IMR-90 (cell line): ENCODE data around the gene LSM14A. TPM values are rescaled to one million over a fixed set of nuclear protein-coding genes. Genes with fewer than 3 reads are reported as not detected.

Source experiments
- ATAC-seq: fragments of 200-7000 bp; cut with Tn5 transposase; 2 replicates; pipeline ENCODE4 v1.9.1; 2020; ENCODE audit warnings: low read depth, mild to moderate bottlenecking, moderate library complexity
- BruUV-seq: library from RNA; stranded (reverse); fragments of 400-500 nt; replicated peaks from 2 replicates; lab custom pipeline; 2021; lab: Mats Ljungman, UMichigan
- CTCF ChIA-PET: fragments of 300-600 bp; formaldehyde crosslinking; extraction: SDS; loops from one replicate; lab custom pipeline; 2021; ENCODE audit warnings: antibody characterized with exemption; lab: Yijun Ruan, JAX
- POLR2A ChIA-PET: fragments of 300-600 bp; sonication (Branson Sonifier 250); formaldehyde crosslinking; loops from one replicate; lab custom pipeline; 2022; ENCODE audit warnings: antibody characterized with exemption; ENCODE audit not compliant: unreplicated experiment; lab: Charles Lee
- DNase-seq: peaks from one replicate; pipeline ENCODE4 v3.0.0; 2013
- H2AFZ ChIP-seq: replicated peaks from 2 replicates; pipeline ENCODE3; 2013; ENCODE audit warnings: low read length, mild to moderate bottlenecking; ENCODE audit not compliant: poor library complexity
- H2AK5ac ChIP-seq: 2 replicates; pipeline ENCODE4 v1.6.1; 2013; ENCODE audit warnings: low read depth, low read length, inconsistent platforms
- H2AK9ac ChIP-seq: replicated peaks from 2 replicates; pipeline ENCODE3; 2013; ENCODE audit warnings: mild to moderate bottlenecking, low read depth, low read length, moderate library complexity; ENCODE audit not compliant: poor library complexity
- H2BK120ac ChIP-seq: 2 replicates; pipeline ENCODE4 v1.6.1; 2013; ENCODE audit warnings: low read depth, low read length, inconsistent platforms
- H2BK15ac ChIP-seq: 3 replicates; pipeline ENCODE4 v1.6.1; 2013; ENCODE audit warnings: low read depth, low read length, inconsistent platforms
- H2BK20ac ChIP-seq: 2 replicates; pipeline ENCODE4 v1.6.1; 2013; ENCODE audit warnings: low read depth, mild to moderate bottlenecking, inconsistent platforms, low read length, moderate library complexity
- H2BK5ac ChIP-seq: 2 replicates; pipeline ENCODE4 v1.6.1; 2013; ENCODE audit warnings: mild to moderate bottlenecking, low read depth, low read length, inconsistent platforms; ENCODE audit not compliant: poor library complexity, severe bottlenecking
- H3K14ac ChIP-seq: replicated peaks from 2 replicates; pipeline ENCODE4 v1.6.1; 2013; ENCODE audit warnings: low read depth, low read length, inconsistent platforms
- H3K18ac ChIP-seq: 2 replicates; pipeline ENCODE4 v1.6.1; 2013; ENCODE audit warnings: low read depth, low read length, control low read depth
- H3K23ac ChIP-seq: 2 replicates; pipeline ENCODE4 v1.6.1; 2013; ENCODE audit warnings: low read depth, low read length, inconsistent platforms
- H3K27ac ChIP-seq: 2 replicates; pipeline ENCODE4 v1.5.1; 2013; ENCODE audit warnings: mild to moderate bottlenecking, control low read depth, low read length; ENCODE audit not compliant: insufficient read depth
- H3K27me3 ChIP-seq: 2 replicates; pipeline ENCODE4 v1.6.1; 2013; ENCODE audit warnings: low read length; ENCODE audit not compliant: control insufficient read depth, insufficient read depth
- H3K36me3 ChIP-seq: 2 replicates; pipeline ENCODE4 v1.6.1; 2013; ENCODE audit warnings: low read length, mixed read lengths; ENCODE audit not compliant: control insufficient read depth, insufficient read depth
- H3K4ac ChIP-seq: 2 replicates; pipeline ENCODE4 v1.6.1; 2013; ENCODE audit warnings: low read depth, low read length, inconsistent platforms
- H3K4me1 ChIP-seq: 2 replicates; pipeline ENCODE4 v1.6.1; 2013; ENCODE audit warnings: low read length, mixed read lengths; ENCODE audit not compliant: control insufficient read depth, insufficient read depth
- H3K4me2 ChIP-seq: 2 replicates; pipeline ENCODE4 v1.6.1; 2013; ENCODE audit warnings: low read depth, mild to moderate bottlenecking, control low read depth, low read length, moderate library complexity
- H3K4me3 ChIP-seq: 2 replicates; pipeline ENCODE4 v1.5.1; 2013; ENCODE audit warnings: low read depth, mild to moderate bottlenecking, control low read depth, low read length, moderate library complexity; ENCODE audit not compliant: insufficient read depth
- H3K56ac ChIP-seq: 2 replicates; pipeline ENCODE4 v1.6.1; 2013; ENCODE audit warnings: low read length, inconsistent platforms; ENCODE audit not compliant: insufficient read depth; ENCODE audit errors: extremely low read depth
- H3K79me1 ChIP-seq, 2 experiments: 2 replicates each; pipeline ENCODE4 v1.6.1; 2013; ENCODE audit warnings: low read length in 2 of 2, inconsistent platforms in 1 of 2, low read depth in 1 of 2
- H3K9ac ChIP-seq: 2 replicates; pipeline ENCODE4 v1.6.1; 2013; ENCODE audit warnings: low read depth, low read length, control low read depth
- H3K9me1 ChIP-seq: 2 replicates; pipeline ENCODE4 v1.6.1; 2013; ENCODE audit warnings: low read length, inconsistent platforms; ENCODE audit not compliant: insufficient read depth
- H3K9me3 ChIP-seq: 2 replicates; pipeline ENCODE4 v1.6.1; 2013; ENCODE audit warnings: low read length; ENCODE audit not compliant: control insufficient read depth, insufficient read depth
- H4K20me1 ChIP-seq: 2 replicates; pipeline ENCODE4 v1.6.1; 2013; ENCODE audit warnings: low read length, inconsistent platforms; ENCODE audit not compliant: insufficient read depth
- H4K5ac ChIP-seq: 2 replicates; pipeline ENCODE4 v1.6.1; 2013; ENCODE audit warnings: mild to moderate bottlenecking, low read depth, low read length, control low read depth
- H4K8ac ChIP-seq, 2 experiments: 2 replicates each; pipeline ENCODE4 v1.6.1; 2013; ENCODE audit warnings: low read depth in 2 of 2, low read length in 2 of 2, control low read depth in 1 of 2, inconsistent platforms in 1 of 2
- H4K91ac ChIP-seq: 2 replicates; pipeline ENCODE4 v1.6.1; 2013; ENCODE audit warnings: low read depth, low read length, inconsistent platforms; ENCODE audit not compliant: insufficient read depth
- BHLHE40 ChIP-seq: fragments of 150-350 bp; IDR thresholded peaks from 2 replicates; pipeline ENCODE4 v1.6.1; 2016; ENCODE audit warnings: mild to moderate bottlenecking, low read depth, low read length
- CHD1 ChIP-seq: IDR thresholded peaks from 2 replicates; pipeline ENCODE4 v1.6.1; 2012; ENCODE audit warnings: low read depth, low read length, improper control_type of control experiment
- FOS ChIP-seq: fragments of 150-350 bp; IDR thresholded peaks from 2 replicates; pipeline ENCODE4 v1.6.1; 2016; ENCODE audit warnings: low read depth, low read length
- MAFK ChIP-seq: IDR thresholded peaks from 2 replicates; pipeline ENCODE4 v1.6.1; 2012; ENCODE audit warnings: low read depth, low read length, improper control_type of control experiment
- MAZ ChIP-seq: IDR thresholded peaks from 2 replicates; pipeline ENCODE4 v1.6.1; 2012; ENCODE audit warnings: low read depth, mild to moderate bottlenecking, low read length, improper control_type of control experiment, moderate library complexity, borderline replicate concordance
- MXI1 ChIP-seq: IDR thresholded peaks from 2 replicates; pipeline ENCODE4 v1.6.1; 2012; ENCODE audit warnings: low read depth, mild to moderate bottlenecking, low read length, moderate library complexity, borderline replicate concordance
- NFE2L2 ChIP-seq: fragments of 150-350 bp; IDR thresholded peaks from 2 replicates; pipeline ENCODE4 v1.6.1; 2016; ENCODE audit warnings: low read depth, mild to moderate bottlenecking, low read length
- RAD21 ChIP-seq: IDR thresholded peaks from 2 replicates; pipeline ENCODE4 v1.6.1; 2012; ENCODE audit warnings: low read length, improper control_type of control experiment
- RCOR1 ChIP-seq: IDR thresholded peaks from 2 replicates; pipeline ENCODE4 v1.6.1; 2012; ENCODE audit warnings: mild to moderate bottlenecking, low read length, improper control_type of control experiment; ENCODE audit not compliant: insufficient replicate concordance
- SMC3 ChIP-seq: fragments of 150-350 bp; IDR thresholded peaks from 2 replicates; pipeline ENCODE4 v1.6.1; 2016; ENCODE audit warnings: low read depth, mild to moderate bottlenecking, antibody characterized with exemption, low read length, moderate library complexity
- WGBS, 2 experiments: methylation state at CpG; one replicate each; pipeline versions ENCODE4 v1.1.5 to v1.1.7; 2013; ENCODE audit warnings: missing lambda C conversion rate in 2 of 2; ENCODE audit not compliant: insufficient read length in 1 of 2; ENCODE audit errors: extremely low coverage in 2 of 2; 5-methylcytosine and 5-hydroxymethylcytosine counted together
- dilution Hi-C: fragments of 300-500 bp; cut with HindIII; formaldehyde crosslinking; loops from one replicate; pipeline ENCODE4 v1.14.3; 2018; ENCODE audit warnings: low sequenced_read_pairs; ENCODE audit not compliant: unreplicated experiment
- in situ Hi-C: fragments of 300-500 bp; cut with MboI; formaldehyde crosslinking; loops from 3 replicates; pipeline ENCODE4 v1.14.3; 2019; ENCODE audit warnings: low sequenced_read_pairs, inconsistent platforms, mixed read lengths
- intact Hi-C: fragments of 100-400 bp; cut with micrococcal nuclease; formaldehyde crosslinking; loops from 2 replicates; pipeline ENCODE4 v1.10.0; 2022
- polyA plus RNA-seq, 3 experiments: library from polyadenylated mRNA; depleted of rRNA; stranded (reverse); fragments of >200 nt; gene quantifications; 2 replicates each; pipeline ENCODE4 v1.2.3, GENCODE V29; 2012; ENCODE audit warnings: low replicate concordance in 1 of 3
- total RNA-seq: library from RNA; depleted of rRNA; stranded (reverse); fragments of >200 nt; gene quantifications from 2 replicates; pipeline ENCODE4 v1.2.3, GENCODE V29; 2012
- TF ChIP-seq, protein P1 (sequence below): conservative IDR thresholded peaks from 2 replicates; pipeline ENCODE4 v1.5.1; 2012; ENCODE audit warnings: mild to moderate bottlenecking, low read depth, low read length, improper control_type of control experiment
- TF ChIP-seq, protein P2 (sequence below): fragments of 150-350 bp; IDR thresholded peaks from 2 replicates; pipeline ENCODE4 v1.6.1; 2016; ENCODE audit warnings: low read depth, mild to moderate bottlenecking, low read length, moderate library complexity, borderline replicate concordance
- TF ChIP-seq, protein P3 (sequence below): fragments of 150-350 bp; IDR thresholded peaks from 2 replicates; pipeline ENCODE4 v1.6.1; 2017; ENCODE audit warnings: mild to moderate bottlenecking, antibody characterized with exemption, low read length, low read depth

LSM14A gene
- total and polyA plus RNA-seq, 2 of the 4 experiments (the other 2 are of a cell fraction) = 44.3 to 54.8 TPM

DNA sequence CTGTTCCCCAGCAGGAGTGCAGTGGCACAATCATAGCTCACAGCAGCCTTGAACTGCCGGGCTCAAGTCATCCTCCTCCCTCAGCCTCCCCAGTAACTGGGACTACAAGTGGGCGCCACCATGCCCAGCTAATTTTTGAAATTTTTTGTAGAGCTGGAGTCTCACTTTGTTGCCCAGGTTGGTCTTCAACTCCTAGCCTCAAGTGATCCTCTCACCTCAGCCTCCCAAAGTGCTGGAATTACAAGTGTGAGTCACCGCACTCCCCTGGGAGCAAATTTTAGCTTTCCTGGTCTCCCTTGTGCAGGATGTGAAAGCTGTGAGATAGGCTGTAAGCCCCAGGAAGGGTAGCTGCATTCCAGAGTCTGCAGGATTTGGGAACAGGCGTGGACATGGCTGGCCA is 76.6 kb downstream of the LSM14A start:
- Histone ChIP-seq H2AK9ac (no peak overlapping the region), H3K56ac (no peak overlapping the region), H3K4me3 (no peak overlapping the region), H3K23ac (no peak overlapping the region), H3K18ac (no peak overlapping the region), H2BK20ac (no peak overlapping the region), H4K20me1 (no peaks in the 10 kb centered on the region), H2BK15ac (no peak overlapping the region), H3K9me3 (no peaks in the 10 kb centered on the region), H3K4me2 (no peak overlapping the region), H3K9me1 (peaks cover 13% of the 10 kb centered on the region), H3K4ac (no peak overlapping the region), H3K36me3 (no peaks in the 10 kb centered on the region), H4K8ac (no peak overlapping the region), H3K9ac (no peak overlapping the region), H2BK120ac (no peak overlapping the region), H4K91ac (no peak overlapping the region), H3K4me1 (no peaks in the 10 kb centered on the region; the same call in 1 of the 2 replicates), H3K79me1 (peaks cover 2 to 8% of the 10 kb centered on the region in 2 experiments; a peak in 2 of 4 replicates), H4K5ac (no peak overlapping the region), H2BK5ac (no peak overlapping the region), H2AFZ (no peak overlapping the region), H3K27ac (no peak overlapping the region), H2AK5ac (no peak overlapping the region), H3K14ac (no peak overlapping the region), H3K27me3 (no peaks in the 10 kb centered on the region)
- TF ChIP-seq RAD21 (no peak), CHD1 (no peak), SMC3 (no peak), BHLHE40 (no peak), RCOR1 (no peak), MAFK (no peak), FOS (no peak), MXI1 (no peak), MAZ (no peak), NFE2L2 (no peak)
- TF ChIP-seq, protein P1, sequence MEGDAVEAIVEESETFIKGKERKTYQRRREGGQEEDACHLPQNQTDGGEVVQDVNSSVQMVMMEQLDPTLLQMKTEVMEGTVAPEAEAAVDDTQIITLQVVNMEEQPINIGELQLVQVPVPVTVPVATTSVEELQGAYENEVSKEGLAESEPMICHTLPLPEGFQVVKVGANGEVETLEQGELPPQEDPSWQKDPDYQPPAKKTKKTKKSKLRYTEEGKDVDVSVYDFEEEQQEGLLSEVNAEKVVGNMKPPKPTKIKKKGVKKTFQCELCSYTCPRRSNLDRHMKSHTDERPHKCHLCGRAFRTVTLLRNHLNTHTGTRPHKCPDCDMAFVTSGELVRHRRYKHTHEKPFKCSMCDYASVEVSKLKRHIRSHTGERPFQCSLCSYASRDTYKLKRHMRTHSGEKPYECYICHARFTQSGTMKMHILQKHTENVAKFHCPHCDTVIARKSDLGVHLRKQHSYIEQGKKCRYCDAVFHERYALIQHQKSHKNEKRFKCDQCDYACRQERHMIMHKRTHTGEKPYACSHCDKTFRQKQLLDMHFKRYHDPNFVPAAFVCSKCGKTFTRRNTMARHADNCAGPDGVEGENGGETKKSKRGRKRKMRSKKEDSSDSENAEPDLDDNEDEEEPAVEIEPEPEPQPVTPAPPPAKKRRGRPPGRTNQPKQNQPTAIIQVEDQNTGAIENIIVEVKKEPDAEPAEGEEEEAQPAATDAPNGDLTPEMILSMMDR = no peak
- TF ChIP-seq, protein P2, sequence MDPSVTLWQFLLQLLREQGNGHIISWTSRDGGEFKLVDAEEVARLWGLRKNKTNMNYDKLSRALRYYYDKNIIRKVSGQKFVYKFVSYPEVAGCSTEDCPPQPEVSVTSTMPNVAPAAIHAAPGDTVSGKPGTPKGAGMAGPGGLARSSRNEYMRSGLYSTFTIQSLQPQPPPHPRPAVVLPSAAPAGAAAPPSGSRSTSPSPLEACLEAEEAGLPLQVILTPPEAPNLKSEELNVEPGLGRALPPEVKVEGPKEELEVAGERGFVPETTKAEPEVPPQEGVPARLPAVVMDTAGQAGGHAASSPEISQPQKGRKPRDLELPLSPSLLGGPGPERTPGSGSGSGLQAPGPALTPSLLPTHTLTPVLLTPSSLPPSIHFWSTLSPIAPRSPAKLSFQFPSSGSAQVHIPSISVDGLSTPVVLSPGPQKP = no peak
- TF ChIP-seq, protein P3, sequence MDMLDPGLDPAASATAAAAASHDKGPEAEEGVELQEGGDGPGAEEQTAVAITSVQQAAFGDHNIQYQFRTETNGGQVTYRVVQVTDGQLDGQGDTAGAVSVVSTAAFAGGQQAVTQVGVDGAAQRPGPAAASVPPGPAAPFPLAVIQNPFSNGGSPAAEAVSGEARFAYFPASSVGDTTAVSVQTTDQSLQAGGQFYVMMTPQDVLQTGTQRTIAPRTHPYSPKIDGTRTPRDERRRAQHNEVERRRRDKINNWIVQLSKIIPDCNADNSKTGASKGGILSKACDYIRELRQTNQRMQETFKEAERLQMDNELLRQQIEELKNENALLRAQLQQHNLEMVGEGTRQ = no peak
- in situ Hi-C loops (no loop called here), dilution Hi-C loops (no loop called here), intact Hi-C loops (no loop called here)
- WGBS, 2 experiments = 100% methylated on average over 1 of the region's 4 CpGs; no CpG with 5 or more reads in 1 of the 2 experiments
- ChIA-PET CTCF (interaction anchor here (1.0 kb wide), 1 partner anchor 12 kb away, joined by 3 read pairs; no protein-coding TSS in a partner anchor), POLR2A (interaction anchor here (0.6 kb wide), 1 partner anchor 91 kb away, joined by 5 read pairs; no protein-coding TSS in a partner anchor)
- ATAC-seq (no peak), DNase-seq (no peak)
- no TSS peak for BruUV-seq
